ENCODE measurements around the gene BTRC.

Gene BTRC

DNA sequence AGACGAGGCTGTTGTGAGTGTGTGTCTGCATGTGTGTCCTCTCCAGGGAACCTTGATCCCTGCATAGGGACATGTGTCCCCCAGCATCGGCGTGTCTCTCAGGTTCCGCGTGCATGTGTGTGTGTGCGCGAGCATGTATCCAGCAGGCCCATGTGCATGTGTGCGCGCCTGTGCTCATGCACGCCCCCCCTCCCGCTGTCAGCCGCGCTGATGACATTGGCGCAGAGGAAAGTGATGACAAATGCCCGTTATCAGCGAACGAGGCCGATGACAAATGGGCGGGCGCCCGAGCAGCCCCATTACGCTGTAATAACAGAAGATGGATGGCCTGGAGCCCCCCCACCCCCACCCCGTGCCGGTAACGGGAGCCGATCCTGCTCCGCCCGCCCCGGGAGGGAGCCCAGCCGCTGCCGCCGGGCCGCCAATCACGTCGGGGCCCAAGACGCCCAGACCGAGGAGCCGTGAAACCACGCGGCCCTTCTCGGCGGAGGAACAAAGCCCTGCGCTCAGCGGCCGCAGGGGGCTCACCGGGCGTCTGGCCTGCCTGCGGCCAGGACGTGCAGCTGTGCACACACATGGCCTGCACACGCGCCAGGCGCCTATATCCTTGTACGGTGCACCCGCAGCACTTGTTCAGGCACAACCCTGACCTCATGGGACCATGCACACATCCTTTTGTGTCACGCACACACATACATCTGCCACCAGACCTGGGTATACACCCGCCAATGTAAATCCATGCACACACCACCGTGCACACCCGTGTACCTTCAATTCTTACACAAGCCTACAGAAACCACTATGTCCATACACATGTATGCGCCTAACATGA is 212.6 kb downstream of the BTRC start:
- Histone ChIP-seq H3K27ac (ENCODE audit: low read depth, low read length, severe bottlenecking) (no peak overlapping the region), H3K4me1 (ENCODE audit: control insufficient read depth, insufficient read depth, low read length, poor library complexity, severe bottlenecking) (no peaks in the 10 kb centered on the region), H3K4me3 (ENCODE audit: extremely low read depth, insufficient read depth, low read length, poor library complexity, severe bottlenecking) (no peak overlapping the region), H3K9me3 (ENCODE audit: control insufficient read depth, low read length) (no peaks in the 10 kb centered on the region), H3K36me3 (ENCODE audit: control insufficient read depth, insufficient read depth, low read length) (no peaks in the 10 kb centered on the region)
- 53 to 63% methylated on average over 46 to 51 of the region's 59 CpGs for WGBS, 2 experiments (ENCODE audit: insufficient coverage in 2 of 2)

DNA sequence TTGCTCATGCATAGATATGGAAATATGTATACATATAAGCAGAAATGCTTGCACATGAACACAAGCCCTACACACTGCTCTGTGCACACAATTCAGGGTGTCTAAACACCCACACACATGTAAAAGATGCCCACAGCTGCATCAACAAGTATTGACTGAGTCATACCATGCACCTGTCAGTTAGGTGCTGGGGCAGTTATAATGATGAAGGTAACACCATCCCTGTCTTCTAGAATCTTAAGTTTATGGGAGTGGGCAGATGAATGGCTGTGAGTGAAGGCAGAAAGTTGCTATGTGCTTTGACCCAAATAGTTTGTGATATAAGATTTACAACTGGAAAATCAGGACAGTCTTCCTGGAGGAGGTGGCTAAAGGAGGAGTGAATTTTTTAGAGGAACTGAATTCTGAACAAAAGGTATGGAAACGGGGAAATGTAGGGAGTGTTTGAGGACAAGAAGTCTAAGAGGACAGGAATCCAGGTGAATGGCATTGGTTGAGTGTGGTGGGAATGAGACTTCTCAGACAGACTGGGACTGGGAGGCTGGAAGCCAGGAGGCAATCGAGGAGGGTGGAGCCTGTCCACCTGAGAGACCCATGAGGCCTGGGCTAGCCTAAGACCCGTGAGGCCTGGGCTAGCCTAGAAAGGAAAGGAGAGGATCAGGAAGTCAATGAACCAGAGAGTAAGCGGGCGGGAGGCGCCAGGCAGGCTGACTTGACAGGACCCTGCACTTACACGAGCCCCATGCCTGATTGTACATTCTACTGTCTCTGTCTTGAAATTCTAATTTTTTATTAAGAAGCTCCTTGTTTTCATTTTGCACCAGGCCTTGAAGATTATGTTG is 213.4 kb downstream of the BTRC start:
- no peaks in the 10 kb centered on the region for H3K4me1 ChIP-seq (ENCODE audit: control insufficient read depth, insufficient read depth, low read length, poor library complexity, severe bottlenecking)
- 88 to 92% methylated on average over 7 of the region's 7 CpGs for WGBS, 2 experiments (ENCODE audit: insufficient coverage in 2 of 2)
- H3K4me3 ChIP-seq (ENCODE audit: extremely low read depth, insufficient read depth, low read length, poor library complexity, severe bottlenecking) = no peak overlapping the region
- H3K9me3 ChIP-seq (ENCODE audit: control insufficient read depth, low read length) = no peaks in the 10 kb centered on the region
- no peak overlapping the region for H3K27ac ChIP-seq (ENCODE audit: low read depth, low read length, severe bottlenecking)
- H3K36me3 ChIP-seq (ENCODE audit: control insufficient read depth, insufficient read depth, low read length) = no peaks in the 10 kb centered on the region

DNA sequence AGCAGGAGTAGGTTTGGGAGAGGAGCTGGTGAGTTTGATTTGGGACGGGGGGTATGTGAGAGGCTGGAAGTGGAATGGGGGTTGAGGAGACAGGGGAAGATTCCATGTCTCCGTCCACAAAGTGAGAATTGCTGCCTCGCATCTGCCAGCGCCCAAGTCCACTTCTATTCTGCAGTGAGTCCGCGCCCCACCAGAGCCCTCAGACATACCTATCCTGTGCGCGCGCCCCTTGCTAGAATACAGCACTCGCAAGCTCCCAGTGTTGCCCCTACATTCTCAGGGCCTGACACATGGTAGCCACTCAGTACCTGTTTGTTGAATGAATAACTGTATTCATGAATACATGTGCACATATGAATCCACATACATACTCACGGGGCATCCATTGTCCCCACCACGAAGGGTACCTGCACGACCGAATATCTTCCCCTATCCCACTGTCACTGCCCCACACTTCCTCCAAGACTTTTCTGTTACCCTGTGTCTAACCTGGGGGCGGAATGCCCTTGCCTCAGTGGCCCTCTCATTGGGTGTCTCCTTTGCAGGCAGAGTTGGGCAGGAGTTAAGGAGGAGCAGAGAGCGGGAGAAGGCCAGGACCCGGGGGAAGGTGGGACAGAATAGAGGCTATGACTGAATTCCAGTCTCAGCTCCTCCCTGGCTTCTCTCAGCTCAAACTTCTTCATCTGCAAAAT is 214.2 kb downstream of the BTRC start:
- H3K9me3 ChIP-seq (ENCODE audit: control insufficient read depth, low read length) = peaks cover 3% of the 10 kb centered on the region
- no peaks in the 10 kb centered on the region for H3K4me1 ChIP-seq (ENCODE audit: control insufficient read depth, insufficient read depth, low read length, poor library complexity, severe bottlenecking)
- H3K27ac ChIP-seq (ENCODE audit: low read depth, low read length, severe bottlenecking) = no peak overlapping the region
- H3K4me3 ChIP-seq (ENCODE audit: extremely low read depth, insufficient read depth, low read length, poor library complexity, severe bottlenecking) = no peak overlapping the region
- 90 to 94% methylated on average over 11 to 13 of the region's 17 CpGs for WGBS, 2 experiments (ENCODE audit: insufficient coverage in 2 of 2)
- no peaks in the 10 kb centered on the region for H3K36me3 ChIP-seq (ENCODE audit: control insufficient read depth, insufficient read depth, low read length)

DNA sequence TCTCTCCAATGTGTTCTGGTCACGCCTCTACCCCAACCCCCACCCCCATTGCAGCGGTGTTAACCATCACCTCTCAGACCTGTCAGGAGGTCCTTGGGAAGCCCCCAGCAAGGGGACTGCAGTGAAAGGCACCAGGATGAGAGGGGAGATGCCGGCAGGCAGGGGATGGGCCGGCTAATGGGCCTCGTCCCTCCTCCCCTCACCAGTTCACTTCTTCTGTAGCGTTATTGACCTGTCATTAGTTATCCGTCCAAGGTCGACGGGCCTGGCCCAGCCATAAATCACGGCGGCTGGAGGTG is 215.3 kb downstream of the BTRC start:
- no peaks in the 10 kb centered on the region for H3K36me3 ChIP-seq (ENCODE audit: control insufficient read depth, insufficient read depth, low read length)
- H3K4me1 ChIP-seq (ENCODE audit: control insufficient read depth, insufficient read depth, low read length, poor library complexity, severe bottlenecking) = no peaks in the 10 kb centered on the region
- peak overlapping the region; percentile 51 for H3K4me3 ChIP-seq (ENCODE audit: extremely low read depth, insufficient read depth, low read length, poor library complexity, severe bottlenecking)
- 2 to 6% methylated on average over 6 of the region's 11 CpGs for WGBS, 2 experiments (ENCODE audit: insufficient coverage in 2 of 2)
- H3K27ac ChIP-seq (ENCODE audit: low read depth, low read length, severe bottlenecking) = no peak overlapping the region
- peaks cover 3% of the 10 kb centered on the region for H3K9me3 ChIP-seq (ENCODE audit: control insufficient read depth, low read length)

DNA sequence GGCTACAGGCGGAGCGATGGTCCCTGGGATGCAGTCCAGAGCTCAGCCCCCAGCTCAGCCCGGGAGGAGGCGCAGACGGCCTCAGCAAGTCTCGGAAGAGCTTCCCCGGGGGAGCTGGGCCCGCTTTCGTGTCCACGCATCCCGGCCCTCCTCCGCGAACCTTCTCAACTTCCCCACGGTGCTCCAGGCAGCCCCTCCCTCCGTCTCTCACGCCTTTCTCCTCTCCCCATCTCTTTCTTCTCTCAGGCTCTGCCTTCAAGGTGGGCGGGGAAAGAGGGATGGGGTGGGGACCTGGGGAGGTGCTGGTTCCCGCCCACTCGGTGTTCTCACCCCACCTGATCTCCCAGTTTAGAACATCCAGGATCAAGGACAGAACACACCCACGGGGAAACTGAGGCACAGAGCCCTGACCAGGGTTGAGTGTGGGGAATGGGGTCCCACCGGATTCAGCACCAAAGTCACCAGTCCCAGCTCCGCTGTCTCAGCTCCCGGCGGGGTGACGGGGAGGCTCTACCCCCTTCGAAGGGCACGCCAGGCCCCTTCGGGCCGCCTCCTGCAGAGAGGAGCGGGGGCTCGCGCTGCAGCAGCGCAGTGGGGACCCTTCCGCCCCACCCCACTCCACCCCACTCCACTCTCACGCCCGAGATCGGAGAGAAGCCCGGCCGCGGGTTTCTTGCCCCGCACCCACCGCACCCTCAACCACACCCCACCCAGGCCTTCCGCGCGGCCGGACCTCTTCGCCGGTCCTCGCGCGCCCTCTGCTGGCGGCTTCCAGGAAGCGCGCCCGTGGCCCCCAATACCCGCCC is 215.9 kb downstream of the BTRC start:
- 3 to 7% methylated on average over 13 to 14 of the region's 56 CpGs for WGBS, 2 experiments (ENCODE audit: insufficient coverage in 2 of 2)
- H3K9me3 ChIP-seq (ENCODE audit: control insufficient read depth, low read length) = peaks cover 3% of the 10 kb centered on the region
- H3K27ac ChIP-seq (ENCODE audit: low read depth, low read length, severe bottlenecking) = no peak overlapping the region
- H3K4me1 ChIP-seq (ENCODE audit: control insufficient read depth, insufficient read depth, low read length, poor library complexity, severe bottlenecking) = no peaks in the 10 kb centered on the region
- peak overlapping the region; percentile 51 for H3K4me3 ChIP-seq (ENCODE audit: extremely low read depth, insufficient read depth, low read length, poor library complexity, severe bottlenecking)
- no peaks in the 10 kb centered on the region for H3K36me3 ChIP-seq (ENCODE audit: control insufficient read depth, insufficient read depth, low read length)

DNA sequence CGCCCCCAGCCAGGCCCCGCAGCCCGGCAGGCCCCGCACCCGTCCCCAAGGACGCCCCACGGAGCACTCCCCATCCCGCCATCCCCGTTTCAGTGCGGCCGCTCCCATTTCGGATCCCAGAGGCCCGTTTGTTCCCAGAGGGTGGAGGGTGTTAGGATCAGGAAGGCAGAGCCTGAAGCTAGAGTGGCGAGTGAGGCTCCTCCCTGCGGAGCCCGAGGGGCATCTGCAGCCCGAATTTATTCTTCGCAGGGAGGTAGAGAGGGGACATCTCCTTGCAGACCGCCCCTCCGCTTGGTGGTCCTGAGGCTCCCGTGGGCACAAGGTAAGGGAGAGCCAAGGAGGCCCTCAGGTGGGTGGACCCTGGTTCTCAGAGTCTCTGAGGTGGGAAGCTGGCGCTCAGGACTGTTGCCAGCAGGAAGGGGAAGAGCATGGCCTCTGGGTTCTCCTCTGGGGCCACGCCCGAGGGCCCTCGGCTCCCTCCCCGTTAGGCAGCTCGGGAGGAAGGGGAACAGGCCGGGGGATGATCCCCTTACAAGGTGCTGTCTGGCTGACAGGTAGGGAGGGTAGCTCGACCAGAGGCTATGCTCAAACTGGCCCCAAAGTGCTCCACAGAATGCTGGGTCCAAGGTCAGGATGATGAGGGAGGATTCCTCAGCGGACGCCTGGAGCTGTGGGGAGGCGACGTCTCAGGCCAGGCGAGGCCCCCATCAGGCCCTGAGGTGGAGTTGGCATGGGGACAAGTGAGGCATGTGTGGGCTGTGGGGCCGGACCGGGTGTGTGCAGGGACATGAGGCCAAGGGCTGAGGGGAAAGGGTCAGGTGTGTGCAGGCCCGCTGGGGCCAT is 216.7 kb downstream of the BTRC start:
- H3K4me1 ChIP-seq (ENCODE audit: control insufficient read depth, insufficient read depth, low read length, poor library complexity, severe bottlenecking) = no peaks in the 10 kb centered on the region
- WGBS, 2 experiments (ENCODE audit: insufficient coverage in 2 of 2) = 26 to 30% methylated on average over 22 to 33 of the region's 37 CpGs
- peak overlapping the region; percentile 51 for H3K4me3 ChIP-seq (ENCODE audit: extremely low read depth, insufficient read depth, low read length, poor library complexity, severe bottlenecking)
- no peaks in the 10 kb centered on the region for H3K36me3 ChIP-seq (ENCODE audit: control insufficient read depth, insufficient read depth, low read length)
- peaks cover 3% of the 10 kb centered on the region for H3K9me3 ChIP-seq (ENCODE audit: control insufficient read depth, low read length)
- H3K27ac ChIP-seq (ENCODE audit: low read depth, low read length, severe bottlenecking) = no peak overlapping the region

DNA sequence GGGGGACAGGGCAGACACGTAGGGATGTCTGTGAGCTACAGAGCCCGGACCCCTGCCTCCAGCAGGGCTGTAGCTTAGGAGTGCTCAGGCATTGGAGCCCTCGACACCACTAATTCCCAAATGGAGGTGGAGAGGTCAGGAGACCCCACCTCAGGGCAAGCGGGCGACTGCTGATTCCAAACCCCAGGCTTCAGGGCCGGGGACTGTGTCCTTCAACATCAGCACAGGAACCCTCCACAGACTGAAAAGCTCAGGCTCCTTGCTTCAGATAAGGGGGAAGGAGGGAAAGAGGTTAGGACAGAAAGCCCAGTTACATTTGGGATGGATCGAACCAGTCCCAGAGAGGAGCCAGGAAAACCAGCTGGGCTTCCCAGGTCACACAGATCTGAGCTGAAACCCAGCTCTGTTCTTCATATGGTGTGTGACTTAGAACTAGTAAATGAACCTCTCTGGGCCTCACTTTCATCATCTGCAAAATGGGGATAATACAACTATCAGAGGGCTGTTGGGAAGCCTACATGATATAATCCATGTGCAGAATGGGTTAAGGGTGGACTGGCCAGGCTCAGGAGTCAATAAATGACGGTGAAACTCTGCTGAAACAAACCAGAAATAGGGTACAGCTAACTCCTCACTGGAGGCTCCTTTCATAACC is 217.4 kb downstream of the BTRC start:
- peaks cover 3% of the 10 kb centered on the region for H3K9me3 ChIP-seq (ENCODE audit: control insufficient read depth, low read length)
- H3K36me3 ChIP-seq (ENCODE audit: control insufficient read depth, insufficient read depth, low read length) = no peaks in the 10 kb centered on the region
- H3K4me1 ChIP-seq (ENCODE audit: control insufficient read depth, insufficient read depth, low read length, poor library complexity, severe bottlenecking) = no peaks in the 10 kb centered on the region
- H3K4me3 ChIP-seq (ENCODE audit: extremely low read depth, insufficient read depth, low read length, poor library complexity, severe bottlenecking) = no peak overlapping the region
- WGBS, 2 experiments (ENCODE audit: insufficient coverage in 2 of 2) = 85 to 93% methylated on average over 3 to 4 of the region's 8 CpGs
- no peak overlapping the region for H3K27ac ChIP-seq (ENCODE audit: low read depth, low read length, severe bottlenecking)

DNA sequence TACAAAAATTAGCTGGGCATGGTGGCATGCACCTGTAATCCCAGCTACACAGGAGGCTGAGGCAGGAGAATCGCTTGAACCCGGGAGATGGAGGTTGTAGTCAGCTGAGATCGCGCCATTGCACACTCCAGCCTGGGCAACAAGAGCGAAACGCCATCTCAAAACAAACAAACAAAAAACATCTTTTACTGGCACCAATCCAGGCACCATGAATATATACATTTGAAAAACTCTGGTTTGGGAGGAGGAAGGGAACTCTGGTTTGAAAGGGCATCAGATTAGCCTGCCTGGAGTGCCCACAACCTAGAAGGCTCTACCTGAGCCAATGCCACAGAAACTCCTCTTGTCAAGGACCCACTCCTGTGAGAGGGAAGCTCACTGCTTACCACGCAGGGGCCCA is 218.2 kb downstream of the BTRC start:
- peaks cover 3% of the 10 kb centered on the region for H3K4me1 ChIP-seq (ENCODE audit: control insufficient read depth, insufficient read depth, low read length, poor library complexity, severe bottlenecking)
- no peak overlapping the region for H3K4me3 ChIP-seq (ENCODE audit: extremely low read depth, insufficient read depth, low read length, poor library complexity, severe bottlenecking)
- H3K36me3 ChIP-seq (ENCODE audit: control insufficient read depth, insufficient read depth, low read length) = no peaks in the 10 kb centered on the region
- 85 to 100% methylated on average over 2 of the region's 7 CpGs for WGBS, 2 experiments (ENCODE audit: insufficient coverage in 2 of 2)
- H3K9me3 ChIP-seq (ENCODE audit: control insufficient read depth, low read length) = peaks cover 3% of the 10 kb centered on the region
- no peak overlapping the region for H3K27ac ChIP-seq (ENCODE audit: low read depth, low read length, severe bottlenecking)

DNA sequence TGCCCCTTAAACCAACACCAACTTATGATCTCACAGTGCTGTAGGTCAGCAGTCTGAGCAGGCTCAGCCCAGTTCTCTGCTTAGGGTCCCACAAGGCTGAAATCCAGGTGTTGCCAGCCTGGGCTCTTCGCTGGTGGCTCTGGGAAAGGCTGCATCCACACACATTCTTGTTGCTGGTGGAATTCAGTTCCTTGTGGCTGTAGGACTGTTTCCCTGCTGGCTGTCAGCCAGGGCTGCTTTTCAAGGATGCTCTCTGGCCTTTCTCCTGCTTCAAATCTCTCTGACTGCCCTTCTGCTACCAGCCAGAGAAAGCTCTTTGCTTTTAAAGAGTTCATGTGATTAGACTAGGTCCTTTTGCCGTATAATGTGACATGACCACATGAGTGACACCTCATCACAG is 218.8 kb downstream of the BTRC start:
- WGBS, 2 experiments (ENCODE audit: insufficient coverage in 2 of 2) = 86 to 100% methylated on average over 1 of the region's 2 CpGs
- H3K36me3 ChIP-seq (ENCODE audit: control insufficient read depth, insufficient read depth, low read length) = no peaks in the 10 kb centered on the region

More for the DNA sequence above, 218.8 kb downstream of the BTRC start:
- H3K9me3 ChIP-seq (ENCODE audit: control insufficient read depth, low read length) = peaks cover 3% of the 10 kb centered on the region
- H3K27ac ChIP-seq (ENCODE audit: low read depth, low read length, severe bottlenecking) = no peak overlapping the region
- no peak overlapping the region for H3K4me3 ChIP-seq (ENCODE audit: extremely low read depth, insufficient read depth, low read length, poor library complexity, severe bottlenecking)
- H3K4me1 ChIP-seq (ENCODE audit: control insufficient read depth, insufficient read depth, low read length, poor library complexity, severe bottlenecking) = peaks cover 3% of the 10 kb centered on the region

Data from mesodermal cell (in vitro differentiated cells).